ENCODE measurements around the gene GAS2L3.
"Not testable (repeated sequence)": the region's sequence is repeated elsewhere in the genome, so short reads cannot be mapped to it uniquely, and the experiment has no call there.

Gene GAS2L3

GRCh38 chr12:100576331-100577036 is 3.0 kb downstream of the GAS2L3 start:
- no peak for DNase-seq

GRCh38 chr12:100578923-100579322 is 5.4 kb downstream of the GAS2L3 start:
- DNase-seq = no peak

- DNase-seq = no peak
Measured at GRCh38 chr12:100579844-100580243, 6.4 kb downstream of the GAS2L3 start.

- DNase-seq = no peak
Measured at GRCh38 chr12:100584256-100584655, 10.8 kb downstream of the GAS2L3 start.

- DNase-seq = no peak
Measured at GRCh38 chr12:100591979-100592378, 18.5 kb downstream of the GAS2L3 start.

GRCh38 chr12:100593490-100593889 is 20.0 kb downstream of the GAS2L3 start:
- DNase-seq = peak; percentile 58

- no peak for DNase-seq
Measured at GRCh38 chr12:100601626-100602025, 28.1 kb downstream of the GAS2L3 start.

GRCh38 chr12:100602997-100603396 is 29.5 kb downstream of the GAS2L3 start:
- DNase-seq = not testable (repeated sequence)

GRCh38 chr12:100608776-100609175 is 35.3 kb downstream of the GAS2L3 start:
- DNase-seq = no peak

GRCh38 chr12:100610666-100611430 is 37.4 kb downstream of the GAS2L3 start:
- DNase-seq = no peak

GRCh38 chr12:100612606-100613005 is 39.1 kb downstream of the GAS2L3 start:
- DNase-seq = no peak

GRCh38 chr12:100624571-100624970 is 51.1 kb downstream of the GAS2L3 start:
- DNase-seq = no peak

GRCh38 chr12:100632445-100632892 is 59.0 kb downstream of the GAS2L3 start:
- no peak for DNase-seq

GRCh38 chr12:100633082-100633785 is 59.8 kb downstream of the GAS2L3 start:
- DNase-seq = not testable (repeated sequence)

- no peak for DNase-seq
Measured at GRCh38 chr12:100643246-100643645, 69.8 kb downstream of the GAS2L3 start.

GRCh38 chr12:100646896-100647295 is 73.4 kb downstream of the GAS2L3 start:
- DNase-seq = no peak

- no peak for DNase-seq
Measured at GRCh38 chr12:100651108-100651507, 77.6 kb downstream of the GAS2L3 start.

GRCh38 chr12:100651694-100652093 is 78.2 kb downstream of the GAS2L3 start:
- no peak for DNase-seq

GRCh38 chr12:100652488-100652887 is 79.0 kb downstream of the GAS2L3 start:
- no peak for DNase-seq

GRCh38 chr12:100656141-100656540 is 82.7 kb downstream of the GAS2L3 start:
- no peak for DNase-seq

- peak; percentile 30 for DNase-seq
Measured at GRCh38 chr12:100656856-100657255, 83.4 kb downstream of the GAS2L3 start.

GRCh38 chr12:100661300-100661951 is 87.9 kb downstream of the GAS2L3 start:
- no peak for DNase-seq

GRCh38 chr12:100666588-100666987 is 93.1 kb downstream of the GAS2L3 start:
- DNase-seq = no peak
